Spleen (tissue), 7 donors: Measurements from ENCODE around the gene MRPL38.

Experiments
- CTCF ChIP-seq, 11 experiments: fragments of 200-600 bp in 7 of 11; fragments of 450-650 bp in 4 of 11; sonication (generic) in 4 of 11; IDR thresholded peaks in 8 of 11; conservative IDR thresholded peaks in 3 of 11; 1 replicate in 7 of 11; 2 replicates in 4 of 11; pipeline versions ENCODE4 v1.4.0 to v1.8.0; 2016 to 2021; ENCODE audit warnings: antibody characterized with exemption in 11 of 11, inconsistent platforms in 4 of 11, mild to moderate bottlenecking in 1 of 11
- POLR2AphosphoS5 ChIP-seq, 3 donors: sonication (generic); formaldehyde crosslinking; IDR thresholded peaks; one replicate each; pipeline ENCODE4 v1.5.1; 2017; ENCODE audit warnings: antibody characterized with exemption in 3 of 3
- donor health status: DM: no; HTN: no; CAD: no; lungs with moderate emphysema.
- donor health status: DM: no; HTN: no; CAD: no.
- donor health status: DM: no; HTN: no; CAD: no.

- no peak for TF ChIP-seq CTCF (IDR thresholded peaks at IDR 0.05 in 8 of 11, conservative IDR thresholded peaks at IDR 0.05 in 3 of 11)
- TF ChIP-seq POLR2AphosphoS5 (IDR thresholded peaks at IDR 0.05) = no peak
Observed at GRCh38 chr17:75856062-75856756, 48.5 kb downstream of the MRPL38 start.
